ENCODE measurements around the gene ANKRD7.

GRCh38 chr7:118194571-118194970, 29.9 kb upstream of the ANKRD7 start:
- TF ChIP-seq CTCF (IDR thresholded peaks at IDR 0.05), result no peak
- TF ChIP-seq POLR2A (IDR thresholded peaks at IDR 0.05), result no peak

Data from sigmoid colon (tissue), 3 donors.